H9 (cell line): ENCODE results near the gene S100P. TPM values are rescaled to one million over a fixed set of nuclear protein-coding genes. Genes with fewer than 3 reads are reported as not detected.

Experiments
- DNase-seq: peaks from one replicate; pipeline ENCODE4 v3.0.0-alpha.2; 2017
- H2AFZ ChIP-seq: one replicate; pipeline ENCODE4 v1.6.1; 2013; ENCODE audit warnings: mild to moderate bottlenecking, low read length, control low read depth, moderate library complexity
- H2AK5ac ChIP-seq: 2 replicates; pipeline ENCODE4 v1.6.1; 2013; ENCODE audit warnings: low read length, control low read depth, mixed read lengths; ENCODE audit not compliant: insufficient read length
- H2BK120ac ChIP-seq: one replicate; pipeline ENCODE4 v1.6.1; 2013; ENCODE audit warnings: low read depth, mild to moderate bottlenecking, low read length, control low read depth, inconsistent platforms; ENCODE audit not compliant: poor library complexity, severe bottlenecking
- H2BK12ac ChIP-seq: 2 replicates; pipeline ENCODE4 v1.6.1; 2013; ENCODE audit warnings: low read length, control low read depth, mixed read lengths, low read depth; ENCODE audit not compliant: insufficient read length
- H2BK15ac ChIP-seq: 2 replicates; pipeline ENCODE4 v1.6.1; 2013; ENCODE audit warnings: low read depth, low read length, control low read depth
- H2BK20ac ChIP-seq: one replicate; pipeline ENCODE4 v1.6.1; 2013; ENCODE audit warnings: low read depth, mild to moderate bottlenecking, low read length, control low read depth, inconsistent platforms; ENCODE audit not compliant: poor library complexity, severe bottlenecking
- H2BK5ac ChIP-seq: 2 replicates; pipeline ENCODE4 v1.6.1; 2013; ENCODE audit warnings: low read length, control low read depth, mixed read lengths; ENCODE audit not compliant: insufficient read length
- H3K14ac ChIP-seq: 2 replicates; pipeline ENCODE4 v1.6.1; 2013; ENCODE audit warnings: low read length, control low read depth; ENCODE audit not compliant: insufficient read depth
- H3K18ac ChIP-seq: 2 replicates; pipeline ENCODE4 v1.6.1; 2013; ENCODE audit warnings: low read depth, mild to moderate bottlenecking, mixed read lengths, low read length, control low read depth; ENCODE audit not compliant: insufficient read length
- H3K23ac ChIP-seq: 2 replicates; pipeline ENCODE4 v1.6.1; 2013; ENCODE audit warnings: low read length, control low read depth, mixed read lengths, low read depth; ENCODE audit not compliant: insufficient read length
- H3K23me2 ChIP-seq: 2 replicates; pipeline ENCODE4 v1.6.1; 2013; ENCODE audit warnings: low read depth, mild to moderate bottlenecking, mixed read lengths, low read length, control low read depth; ENCODE audit not compliant: insufficient read length, poor library complexity, severe bottlenecking
- H3K27ac ChIP-seq: 2 replicates; pipeline ENCODE4 v1.5.1; 2013; ENCODE audit warnings: low read length, control low read depth, mixed read lengths, low read depth; ENCODE audit not compliant: insufficient read length
- H3K27me3 ChIP-seq: 2 replicates; pipeline ENCODE4 v1.6.1; 2013; ENCODE audit warnings: low read length, control low read depth, inconsistent platforms; ENCODE audit not compliant: insufficient read depth
- H3K4ac ChIP-seq: 2 replicates; pipeline ENCODE4 v1.6.1; 2013; ENCODE audit warnings: low read depth, mild to moderate bottlenecking, control low read depth, inconsistent platforms, low read length, moderate library complexity
- H3K4me1 ChIP-seq: 2 replicates; pipeline ENCODE4 v1.6.1; 2013; ENCODE audit warnings: low read length, control low read depth, inconsistent platforms; ENCODE audit not compliant: insufficient read depth
- H3K4me2 ChIP-seq: 2 replicates; pipeline ENCODE4 v1.6.1; 2013; ENCODE audit warnings: low read length, control low read depth, mixed read lengths; ENCODE audit not compliant: insufficient read length, insufficient read depth
- H3K56ac ChIP-seq: 2 replicates; pipeline ENCODE4 v1.6.1; 2013; ENCODE audit warnings: low read depth, mild to moderate bottlenecking, mixed read lengths, low read length, control low read depth; ENCODE audit not compliant: insufficient read length
- H3K79me1 ChIP-seq: 2 replicates; pipeline ENCODE4 v1.6.1; 2013; ENCODE audit warnings: low read depth, mild to moderate bottlenecking, moderate library complexity, low read length, control low read depth, inconsistent platforms; ENCODE audit not compliant: insufficient read depth, poor library complexity, severe bottlenecking
- H3K79me2 ChIP-seq: 2 replicates; pipeline ENCODE4 v1.6.1; 2013; ENCODE audit warnings: low read length, control low read depth, inconsistent platforms; ENCODE audit not compliant: insufficient read depth
- H3K9ac ChIP-seq: 2 replicates; pipeline ENCODE4 v1.6.1; 2013; ENCODE audit warnings: low read length, control low read depth, mixed read lengths; ENCODE audit not compliant: insufficient read length; ENCODE audit errors: extremely low read depth
- H3K9me3 ChIP-seq: one replicate; pipeline ENCODE4 v1.6.1; 2013; ENCODE audit warnings: low read depth, low read length, inconsistent platforms; ENCODE audit not compliant: control insufficient read depth
- H3T11ph ChIP-seq: one replicate; pipeline ENCODE4 v1.6.1; 2013; ENCODE audit warnings: mild to moderate bottlenecking, low read length, control low read depth, inconsistent platforms
- H4K20me1 ChIP-seq: one replicate; pipeline ENCODE4 v1.6.1; 2013; ENCODE audit not compliant: control insufficient read depth, insufficient read length, insufficient read depth
- H4K5ac ChIP-seq: 2 replicates; pipeline ENCODE4 v1.6.1; 2013; ENCODE audit warnings: low read depth, mild to moderate bottlenecking, mixed read lengths, low read length, control low read depth; ENCODE audit not compliant: insufficient read length
- H4K8ac ChIP-seq: replicated peaks from 2 replicates; pipeline ENCODE4 v1.6.1; 2013; ENCODE audit warnings: low read length, control low read depth, mixed read lengths, low read depth; ENCODE audit not compliant: insufficient read length
- H4K91ac ChIP-seq: 2 replicates; pipeline ENCODE4 v1.6.1; 2013; ENCODE audit warnings: low read depth, mild to moderate bottlenecking, moderate library complexity, mixed read lengths, low read length, control low read depth; ENCODE audit not compliant: insufficient read length
- H3K27ac Mint-ChIP-seq, 3 experiments: 2 replicates in 2 of 3; 3 replicates in 1 of 3; pipeline ENCODE4 v1.8.0; 2020 to 2021; ENCODE audit warnings: mixed read lengths in 3 of 3, mild to moderate bottlenecking in 1 of 3, moderate library complexity in 1 of 3
- H3K27me3 Mint-ChIP-seq: 2 replicates; pipeline ENCODE4 v1.8.0; 2021; ENCODE audit warnings: low read depth, mild to moderate bottlenecking, moderate library complexity, mixed read lengths
- H3K36me3 Mint-ChIP-seq, 3 experiments: 2 replicates in 2 of 3; 3 replicates in 1 of 3; pipeline ENCODE4 v1.8.0; 2020 to 2021; ENCODE audit warnings: low read depth in 3 of 3, mixed read lengths in 3 of 3; ENCODE audit not compliant: insufficient read depth in 1 of 3
- H3K4me1 Mint-ChIP-seq, 2 experiments: 2 replicates each; pipeline ENCODE4 v1.8.0; 2020; ENCODE audit warnings: mixed read lengths in 2 of 2
- H3K4me3 Mint-ChIP-seq, 2 experiments: 2 replicates in 1 of 2; 3 replicates in 1 of 2; pipeline ENCODE4 v1.8.0; 2020 to 2021; ENCODE audit warnings: mild to moderate bottlenecking in 2 of 2, mixed read lengths in 2 of 2, moderate library complexity in 1 of 2
- H3K9me3 Mint-ChIP-seq, 2 experiments: 2 replicates in 1 of 2; 3 replicates in 1 of 2; pipeline ENCODE4 v1.8.0; 2020; ENCODE audit warnings: mild to moderate bottlenecking in 2 of 2, mixed read lengths in 2 of 2, moderate library complexity in 1 of 2
- CTCF ChIP-seq: fragments of 200-600 bp; sonication (generic); conservative IDR thresholded peaks from 3 replicates; pipeline ENCODE4 v1.8.0; 2021; ENCODE audit warnings: antibody characterized with exemption, mild to moderate bottlenecking
- WGBS: extraction: QIAGEN DNeasy Blood & Tissue Kit; methylation state at CpG from one replicate; pipeline ENCODE4 v1.1.7; 2013; ENCODE audit warnings: missing lambda C conversion rate, low lambda C conversion rate, mixed read lengths; ENCODE audit not compliant: insufficient read length; ENCODE audit errors: extremely low coverage; 5-methylcytosine and 5-hydroxymethylcytosine counted together
- total RNA-seq: library from RNA; stranded (reverse); gene quantifications from 2 replicates; pipeline ENCODE4 v1.2.1, GENCODE V29; 2021

Gene S100P
- total RNA-seq, 1 experiment from 2014 or later: not detected

- no peaks in the 10 kb centered on the region; a peak in 1 of 5 replicates for H3K9me3 Mint-ChIP-seq
- Histone ChIP-seq H4K8ac (no peak overlapping the region), H2BK5ac (no peak overlapping the region), H3K14ac (no peak overlapping the region), H3K23me2 (peaks cover 3% of the 10 kb centered on the region), H4K20me1 (no peaks in the 10 kb centered on the region), H3K18ac (no peak overlapping the region), H2BK20ac (no peak overlapping the region), H2AK5ac (no peak overlapping the region), H2BK15ac (no peak overlapping the region), H3K27me3 (no peaks in the 10 kb centered on the region; the same call in 1 of the 2 replicates), H3K56ac (no peak overlapping the region), H3K79me2 (no peaks in the 10 kb centered on the region), H3K4me1 (no peaks in the 10 kb centered on the region), H3K27ac (no peak overlapping the region), H2BK120ac (no peak overlapping the region), H2AFZ (no peak overlapping the region), H3T11ph (no peak overlapping the region), H3K79me1 (no peaks in the 10 kb centered on the region), H3K9me3 (no peaks in the 10 kb centered on the region), H3K23ac (peak overlapping the region; percentile 37), H2BK12ac (no peak overlapping the region), H3K9ac (no peak overlapping the region), H3K4me2 (no peak overlapping the region), H4K91ac (no peak overlapping the region), H4K5ac (no peak overlapping the region), H3K4ac (no peak overlapping the region)
- H3K27ac Mint-ChIP-seq: no peak overlapping the region
- TF ChIP-seq CTCF: no peak
- no peak overlapping the region for H3K4me3 Mint-ChIP-seq
- no peaks in the 10 kb centered on the region for H3K36me3 Mint-ChIP-seq
- no peak for DNase-seq
- H3K27me3 Mint-ChIP-seq: peaks cover 46% of the 10 kb centered on the region
- 0 out of 4 replicates have a peak, but pooled peaks cover 0 to 4% of the 10 kb centered on the region in 2 experiments for H3K4me1 Mint-ChIP-seq
- WGBS: no CpG with 5 or more reads among the region's 55 CpGs
Measured at GRCh38 chr4:6663596-6664393, 29.9 kb upstream of the S100P start.
